ENCODE measurements around the gene LSM3.

The LSM3 gene

DNA sequence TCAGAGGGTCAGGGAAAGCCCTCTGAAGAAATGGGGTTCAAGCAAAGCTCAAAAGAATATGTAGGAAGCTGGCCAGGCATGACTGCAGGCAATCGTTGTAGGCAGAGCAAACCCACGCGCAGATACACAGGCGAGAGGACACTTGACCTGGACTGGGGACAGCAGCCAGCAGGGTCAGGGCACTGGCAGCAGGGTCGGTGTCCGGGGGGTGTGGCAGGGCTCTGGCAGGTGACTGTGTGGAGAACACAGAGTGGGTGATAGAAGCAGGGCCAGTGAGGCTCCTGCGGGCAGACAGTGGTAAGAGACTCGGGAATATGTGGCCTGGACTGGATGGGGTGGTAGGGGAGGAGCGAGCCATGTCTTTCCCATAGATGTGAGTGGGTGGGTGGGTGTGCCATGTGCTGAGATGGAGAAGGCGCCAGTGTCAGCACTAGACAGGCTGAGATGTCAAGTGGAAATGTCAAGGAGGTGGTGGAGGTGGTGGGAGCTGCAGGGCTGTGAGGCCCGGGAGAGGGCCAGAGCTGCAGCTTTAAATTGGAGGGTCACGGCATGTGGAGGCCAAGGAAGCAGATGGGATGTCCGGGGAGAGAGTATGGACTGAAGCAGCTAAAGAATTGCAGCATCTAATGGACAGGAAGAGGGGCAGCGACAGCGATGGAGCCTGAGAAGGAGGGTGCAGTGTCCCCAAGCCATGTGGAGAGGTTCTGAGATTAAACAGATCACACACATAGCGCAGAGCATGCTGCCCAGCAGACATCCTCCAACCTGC, 40.3 kb upstream of the LSM3 start:
- H3K4me3 ChIP-seq (ENCODE audit: low read length): no peak overlapping the region
- no peak for DNase-seq (ENCODE audit: low read depth)
- TF ChIP-seq, protein P1, sequence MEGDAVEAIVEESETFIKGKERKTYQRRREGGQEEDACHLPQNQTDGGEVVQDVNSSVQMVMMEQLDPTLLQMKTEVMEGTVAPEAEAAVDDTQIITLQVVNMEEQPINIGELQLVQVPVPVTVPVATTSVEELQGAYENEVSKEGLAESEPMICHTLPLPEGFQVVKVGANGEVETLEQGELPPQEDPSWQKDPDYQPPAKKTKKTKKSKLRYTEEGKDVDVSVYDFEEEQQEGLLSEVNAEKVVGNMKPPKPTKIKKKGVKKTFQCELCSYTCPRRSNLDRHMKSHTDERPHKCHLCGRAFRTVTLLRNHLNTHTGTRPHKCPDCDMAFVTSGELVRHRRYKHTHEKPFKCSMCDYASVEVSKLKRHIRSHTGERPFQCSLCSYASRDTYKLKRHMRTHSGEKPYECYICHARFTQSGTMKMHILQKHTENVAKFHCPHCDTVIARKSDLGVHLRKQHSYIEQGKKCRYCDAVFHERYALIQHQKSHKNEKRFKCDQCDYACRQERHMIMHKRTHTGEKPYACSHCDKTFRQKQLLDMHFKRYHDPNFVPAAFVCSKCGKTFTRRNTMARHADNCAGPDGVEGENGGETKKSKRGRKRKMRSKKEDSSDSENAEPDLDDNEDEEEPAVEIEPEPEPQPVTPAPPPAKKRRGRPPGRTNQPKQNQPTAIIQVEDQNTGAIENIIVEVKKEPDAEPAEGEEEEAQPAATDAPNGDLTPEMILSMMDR (IDR thresholded peaks at IDR 0.05; ENCODE audit: insufficient read depth, low read depth, low read length, missing control alignments): no peak

DNA sequence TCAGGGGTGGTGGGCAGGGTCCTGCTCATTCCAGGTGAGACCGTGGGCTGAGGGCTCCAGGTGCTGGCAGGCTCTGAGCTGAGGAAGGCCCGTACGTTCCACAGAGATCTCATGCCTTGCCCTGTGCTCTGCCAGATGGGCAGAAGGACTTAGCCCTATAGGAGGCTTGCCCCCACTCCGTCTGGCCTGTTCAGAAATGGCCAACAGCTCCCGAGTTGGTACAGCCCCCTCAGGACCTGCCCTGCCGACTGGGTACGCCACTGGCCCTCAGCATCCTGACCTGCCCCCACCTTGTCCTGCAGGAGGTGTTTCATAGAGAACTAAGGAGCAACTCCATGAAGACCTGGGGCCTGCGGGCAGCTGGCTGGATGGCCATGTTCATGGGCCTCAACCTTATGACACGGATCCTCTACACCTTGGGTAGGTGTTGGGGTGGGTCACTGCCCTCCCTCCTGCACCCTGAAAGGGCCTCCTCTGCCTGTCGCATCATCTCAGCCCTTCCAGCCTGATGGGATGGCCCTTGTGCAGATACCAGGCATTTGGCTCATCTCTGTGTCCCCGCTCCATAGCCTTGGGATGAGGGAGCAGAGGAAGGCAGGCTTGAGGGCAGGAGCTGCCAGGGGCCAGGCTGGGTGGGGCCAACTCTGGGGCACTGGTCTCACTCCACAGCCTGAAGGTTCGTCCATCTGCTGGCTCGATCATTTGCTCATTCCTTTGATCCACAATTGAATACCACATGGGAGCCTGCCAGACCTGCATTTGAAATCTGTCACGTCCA, 39.5 kb upstream of the LSM3 start:
- TF ChIP-seq, protein P1 (IDR thresholded peaks at IDR 0.05; ENCODE audit: insufficient read depth, low read depth, low read length, missing control alignments): no peak
- no peak for DNase-seq (ENCODE audit: low read depth)

DNA sequence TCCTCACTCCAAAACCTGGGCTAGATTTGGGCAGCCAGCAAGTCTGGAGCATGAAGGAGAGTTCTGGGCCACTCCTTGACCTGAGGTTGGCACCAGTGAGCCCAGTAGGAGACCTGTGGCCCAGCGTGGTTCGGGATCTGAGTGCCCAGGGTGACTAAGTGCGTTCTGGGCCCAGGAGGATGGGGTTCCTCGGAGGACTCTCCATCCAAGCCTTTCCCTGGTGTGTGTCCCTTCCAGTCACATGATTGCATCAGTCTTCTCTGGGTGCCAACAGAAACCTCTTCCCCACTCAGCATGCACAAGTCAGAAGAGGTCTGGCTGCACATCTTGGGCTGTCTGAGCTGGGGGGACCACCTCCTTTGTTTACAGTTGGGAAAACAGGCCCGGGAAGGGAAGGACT, 38.8 kb upstream of the LSM3 start:
- no peak overlapping the region for H3K4me3 ChIP-seq (ENCODE audit: low read length)
- TF ChIP-seq, protein P1 (IDR thresholded peaks at IDR 0.05; ENCODE audit: insufficient read depth, low read depth, low read length, missing control alignments): no peak
- DNase-seq (ENCODE audit: low read depth): no peak

More for the DNA sequence above, 39.5 kb upstream of the LSM3 start:
- H3K4me3 ChIP-seq (ENCODE audit: low read length): no peak overlapping the region

DNA sequence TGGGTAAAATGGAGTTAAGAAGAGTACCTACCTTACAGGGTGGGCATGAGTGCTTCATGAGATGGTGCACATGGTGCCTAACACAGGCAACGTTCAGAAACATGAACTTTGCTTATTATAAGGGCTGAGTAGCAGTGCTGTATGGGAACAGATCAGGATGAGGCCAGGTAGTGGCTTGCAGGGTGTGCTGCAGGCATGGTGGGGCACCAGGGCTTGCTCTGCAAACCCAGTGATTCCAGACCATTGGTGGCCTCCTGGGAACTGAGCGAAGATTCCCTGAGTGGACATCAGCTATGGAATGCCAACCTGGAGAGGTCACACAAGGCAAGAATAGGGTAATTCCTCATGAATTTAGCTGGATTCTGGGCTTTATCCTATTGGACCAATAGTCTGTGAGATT, 37.9 kb upstream of the LSM3 start:
- no peak for DNase-seq (ENCODE audit: low read depth)
- H3K4me3 ChIP-seq (ENCODE audit: low read length): no peak overlapping the region
- TF ChIP-seq, protein P1 (IDR thresholded peaks at IDR 0.05; ENCODE audit: insufficient read depth, low read depth, low read length, missing control alignments): no peak

DNA sequence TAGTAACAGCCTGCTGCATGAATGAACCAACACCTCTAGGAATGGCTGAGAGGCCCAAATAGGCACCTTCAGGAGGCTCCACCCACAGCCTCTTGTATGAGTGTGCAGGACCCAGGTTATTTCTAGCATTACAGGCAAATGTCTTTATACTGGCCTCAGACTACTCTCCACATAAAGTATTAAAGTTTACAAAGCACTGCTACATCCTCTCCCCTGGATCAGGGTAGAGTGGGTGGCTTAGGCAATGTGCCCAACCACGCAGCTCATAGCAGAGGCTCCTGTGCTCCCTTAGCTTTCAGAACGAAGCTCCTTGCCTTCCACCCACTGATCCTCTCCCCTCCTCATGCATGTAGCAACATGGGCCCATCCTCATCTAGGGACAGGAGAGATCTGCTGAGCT, 37.5 kb upstream of the LSM3 start:
- TF ChIP-seq, protein P1 (IDR thresholded peaks at IDR 0.05; ENCODE audit: insufficient read depth, low read depth, low read length, missing control alignments): no peak
- no peak overlapping the region for H3K4me3 ChIP-seq (ENCODE audit: low read length)
- DNase-seq (ENCODE audit: low read depth): no peak

DNA sequence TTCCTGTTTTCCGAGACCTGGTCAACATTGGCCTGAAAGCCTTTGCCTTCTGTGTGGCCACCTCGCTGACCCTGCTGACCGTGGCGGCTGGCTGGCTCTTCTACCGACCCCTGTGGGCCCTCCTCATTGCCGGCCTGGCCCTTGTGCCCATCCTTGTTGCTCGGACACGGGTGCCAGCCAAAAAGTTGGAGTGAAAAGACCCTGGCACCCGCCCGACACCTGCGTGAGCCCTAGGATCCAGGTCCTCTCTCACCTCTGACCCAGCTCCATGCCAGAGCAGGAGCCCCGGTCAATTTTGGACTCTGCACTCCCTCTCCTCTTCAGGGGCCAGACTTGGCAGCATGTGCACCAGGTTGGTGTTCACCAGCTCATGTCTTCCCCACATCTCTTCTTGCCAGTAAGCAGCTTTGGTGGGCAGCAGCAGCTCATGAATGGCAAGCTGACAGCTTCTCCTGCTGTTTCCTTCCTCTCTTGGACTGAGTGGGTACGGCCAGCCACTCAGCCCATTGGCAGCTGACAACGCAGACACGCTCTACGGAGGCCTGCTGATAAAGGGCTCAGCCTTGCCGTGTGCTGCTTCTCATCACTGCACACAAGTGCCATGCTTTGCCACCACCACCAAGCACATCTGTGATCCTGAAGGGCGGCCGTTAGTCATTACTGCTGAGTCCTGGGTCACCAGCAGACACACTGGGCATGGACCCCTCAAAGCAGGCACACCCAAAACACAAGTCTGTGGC, 36.8 kb upstream of the LSM3 start:
- TF ChIP-seq, protein P1 (IDR thresholded peaks at IDR 0.05; ENCODE audit: insufficient read depth, low read depth, low read length, missing control alignments): no peak
- DNase-seq (ENCODE audit: low read depth): no peak
- H3K4me3 ChIP-seq (ENCODE audit: low read length): no peak overlapping the region

Data from epithelial cell of esophagus (primary cell).